IMR-90 (cell line): ENCODE results near the gene IGFBP1.

Experiments used
- BHLHE40 ChIP-seq: fragments of 150-350 bp; IDR thresholded peaks from 2 replicates; pipeline ENCODE4 v1.6.1; 2016; ENCODE audit warnings: mild to moderate bottlenecking, low read depth, low read length
- CEBPB ChIP-seq: IDR thresholded peaks from 2 replicates; pipeline ENCODE4 v1.6.1; 2012; ENCODE audit warnings: low read depth, low read length, improper control_type of control experiment
- CTCF ChIP-seq: conservative IDR thresholded peaks from 2 replicates; pipeline ENCODE4 v1.5.1; 2012; ENCODE audit warnings: mild to moderate bottlenecking, low read depth, low read length, improper control_type of control experiment
- ELK1 ChIP-seq: fragments of 150-350 bp; IDR thresholded peaks from 2 replicates; pipeline ENCODE4 v1.6.1; 2016; ENCODE audit warnings: low read depth, mild to moderate bottlenecking, low read length, moderate library complexity, borderline replicate concordance
- MAFK ChIP-seq: IDR thresholded peaks from 2 replicates; pipeline ENCODE4 v1.6.1; 2012; ENCODE audit warnings: low read depth, low read length, improper control_type of control experiment
- MAZ ChIP-seq: IDR thresholded peaks from 2 replicates; pipeline ENCODE4 v1.6.1; 2012; ENCODE audit warnings: low read depth, mild to moderate bottlenecking, low read length, improper control_type of control experiment, moderate library complexity, borderline replicate concordance
- MXI1 ChIP-seq: IDR thresholded peaks from 2 replicates; pipeline ENCODE4 v1.6.1; 2012; ENCODE audit warnings: low read depth, mild to moderate bottlenecking, low read length, moderate library complexity, borderline replicate concordance
- NFE2L2 ChIP-seq: fragments of 150-350 bp; IDR thresholded peaks from 2 replicates; pipeline ENCODE4 v1.6.1; 2016; ENCODE audit warnings: low read depth, mild to moderate bottlenecking, low read length
- POLR2A ChIP-seq: IDR thresholded peaks from 2 replicates; pipeline ENCODE4 v1.6.1; 2012; ENCODE audit warnings: mild to moderate bottlenecking, low read depth, low read length
- RAD21 ChIP-seq: IDR thresholded peaks from 2 replicates; pipeline ENCODE4 v1.6.1; 2012; ENCODE audit warnings: low read length, improper control_type of control experiment
- RCOR1 ChIP-seq: IDR thresholded peaks from 2 replicates; pipeline ENCODE4 v1.6.1; 2012; ENCODE audit warnings: mild to moderate bottlenecking, low read length, improper control_type of control experiment; ENCODE audit not compliant: insufficient replicate concordance
- RFX5 ChIP-seq: IDR thresholded peaks from 2 replicates; pipeline ENCODE4 v1.8.0; 2012; ENCODE audit warnings: low read depth, mild to moderate bottlenecking, low read length, moderate library complexity
- SMC3 ChIP-seq: fragments of 150-350 bp; IDR thresholded peaks from 2 replicates; pipeline ENCODE4 v1.6.1; 2016; ENCODE audit warnings: low read depth, mild to moderate bottlenecking, antibody characterized with exemption, low read length, moderate library complexity
- USF2 ChIP-seq: fragments of 150-350 bp; IDR thresholded peaks from 2 replicates; pipeline ENCODE4 v1.6.1; 2017; ENCODE audit warnings: mild to moderate bottlenecking, antibody characterized with exemption, low read length, low read depth

GRCh38 chr7:45884136-45884535 is 4.2 kb upstream of the IGFBP1 start:
- TF ChIP-seq CTCF = no peak
- TF ChIP-seq POLR2A = no peak
- no peak for TF ChIP-seq USF2
- TF ChIP-seq RFX5 = no peak
- TF ChIP-seq RAD21 = no peak
- TF ChIP-seq BHLHE40 = no peak
- no peak for TF ChIP-seq MXI1
- TF ChIP-seq SMC3 = no peak
- TF ChIP-seq MAFK = no peak
- no peak for TF ChIP-seq CEBPB
- no peak for TF ChIP-seq ELK1
- no peak for TF ChIP-seq NFE2L2
- no peak for TF ChIP-seq RCOR1
- no peak for TF ChIP-seq MAZ
